ENCODE data around the gene EPHA2.

The EPHA2 gene

GRCh38 chr1:16149702-16150488 is 6.0 kb downstream of the EPHA2 start:
- DNase-seq (ENCODE audit: low spot score) = no peak

GRCh38 chr1:16149146-16149545 is 6.7 kb downstream of the EPHA2 start:
- no peak for DNase-seq (ENCODE audit: low spot score)

GRCh38 chr1:16148329-16149092 is 7.4 kb downstream of the EPHA2 start:
- no peak for DNase-seq (ENCODE audit: low spot score)

- DNase-seq (ENCODE audit: low spot score) = no peak
Measured at GRCh38 chr1:16147156-16147926, 8.5 kb downstream of the EPHA2 start.

- DNase-seq (ENCODE audit: low spot score) = peak; percentile 97
Measured at GRCh38 chr1:16146279-16147155, 9.4 kb downstream of the EPHA2 start.

- DNase-seq (ENCODE audit: low spot score) = peak; percentile 95
Measured at GRCh38 chr1:16145662-16146278, 10.1 kb downstream of the EPHA2 start.

- DNase-seq (ENCODE audit: low spot score) = peak; percentile 70
Measured at GRCh38 chr1:16145030-16145661, 10.7 kb downstream of the EPHA2 start.

GRCh38 chr1:16144325-16145029 is 11.4 kb downstream of the EPHA2 start:
- DNase-seq (ENCODE audit: low spot score) = no peak

- no peak for DNase-seq (ENCODE audit: low spot score)
Measured at GRCh38 chr1:16143566-16144324, 12.1 kb downstream of the EPHA2 start.

- no peak for DNase-seq (ENCODE audit: low spot score)
Measured at GRCh38 chr1:16143005-16143565, 12.8 kb downstream of the EPHA2 start.

GRCh38 chr1:16142383-16142995 is 13.4 kb downstream of the EPHA2 start:
- no peak for DNase-seq (ENCODE audit: low spot score)

- peak; percentile 38 for DNase-seq (ENCODE audit: low spot score)
Measured at GRCh38 chr1:16141573-16142336, 14.1 kb downstream of the EPHA2 start.

- no peak for DNase-seq (ENCODE audit: low spot score)
Measured at GRCh38 chr1:16140068-16140596, 15.7 kb downstream of the EPHA2 start.

GRCh38 chr1:16139473-16139962 is 16.4 kb downstream of the EPHA2 start:
- DNase-seq (ENCODE audit: low spot score) = peak; percentile 91

GRCh38 chr1:16138772-16139221 is 17.1 kb downstream of the EPHA2 start:
- DNase-seq (ENCODE audit: low spot score) = peak; percentile 37

GRCh38 chr1:16137890-16138467 is 17.9 kb downstream of the EPHA2 start:
- no peak for DNase-seq (ENCODE audit: low spot score)

GRCh38 chr1:16135501-16135900 is 20.4 kb downstream of the EPHA2 start:
- no peak for DNase-seq (ENCODE audit: low spot score)

All from AG08395 (cell line).